Measurements from ENCODE around the gene TGFBR1.

The TGFBR1 gene

DNA sequence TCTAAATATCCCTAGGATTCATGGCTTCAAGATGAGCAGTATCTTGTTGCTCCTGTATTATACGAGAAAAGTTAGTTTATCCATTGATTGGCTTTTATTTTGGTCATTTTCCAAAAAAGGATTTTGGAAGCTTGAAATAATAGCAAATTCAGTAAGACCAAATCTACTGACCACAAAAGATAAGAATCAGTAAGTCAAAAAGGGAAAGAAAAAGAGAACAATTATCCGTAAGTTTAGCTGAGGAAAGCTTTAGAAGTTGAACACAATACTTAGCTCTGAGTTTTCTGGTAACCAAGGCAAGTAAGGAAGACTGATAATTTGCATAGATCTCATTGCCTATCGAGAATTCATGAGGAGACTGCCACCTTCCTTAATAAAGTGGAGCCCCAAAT is 9.1 kb downstream of the TGFBR1 start:
- Mint-ChIP-seq H3K9me3 (no peaks in the 10 kb centered on the region), H3K27ac (peak overlapping the region in 2 of 3 experiments; percentile 5 to 7), H3K4me1 (peaks cover 57% of the 10 kb centered on the region), H3K27me3 (ENCODE audit: low read depth) (no peaks in the 10 kb centered on the region), H3K4me3 (no peak overlapping the region), H3K36me3 (ENCODE audit: low read depth) (no peaks in the 10 kb centered on the region)
- TF ChIP-seq, protein P1, sequence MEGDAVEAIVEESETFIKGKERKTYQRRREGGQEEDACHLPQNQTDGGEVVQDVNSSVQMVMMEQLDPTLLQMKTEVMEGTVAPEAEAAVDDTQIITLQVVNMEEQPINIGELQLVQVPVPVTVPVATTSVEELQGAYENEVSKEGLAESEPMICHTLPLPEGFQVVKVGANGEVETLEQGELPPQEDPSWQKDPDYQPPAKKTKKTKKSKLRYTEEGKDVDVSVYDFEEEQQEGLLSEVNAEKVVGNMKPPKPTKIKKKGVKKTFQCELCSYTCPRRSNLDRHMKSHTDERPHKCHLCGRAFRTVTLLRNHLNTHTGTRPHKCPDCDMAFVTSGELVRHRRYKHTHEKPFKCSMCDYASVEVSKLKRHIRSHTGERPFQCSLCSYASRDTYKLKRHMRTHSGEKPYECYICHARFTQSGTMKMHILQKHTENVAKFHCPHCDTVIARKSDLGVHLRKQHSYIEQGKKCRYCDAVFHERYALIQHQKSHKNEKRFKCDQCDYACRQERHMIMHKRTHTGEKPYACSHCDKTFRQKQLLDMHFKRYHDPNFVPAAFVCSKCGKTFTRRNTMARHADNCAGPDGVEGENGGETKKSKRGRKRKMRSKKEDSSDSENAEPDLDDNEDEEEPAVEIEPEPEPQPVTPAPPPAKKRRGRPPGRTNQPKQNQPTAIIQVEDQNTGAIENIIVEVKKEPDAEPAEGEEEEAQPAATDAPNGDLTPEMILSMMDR (IDR thresholded peaks at IDR 0.05; ENCODE audit: unreplicated experiment in 3 of 3) = no peak

- Mint-ChIP-seq H3K27me3 (ENCODE audit: low read depth) (no peaks in the 10 kb centered on the region), H3K27ac (peak overlapping the region in 1 of 3 experiments; percentile 25), H3K9me3 (no peaks in the 10 kb centered on the region), H3K4me3 (no peak overlapping the region), H3K36me3 (ENCODE audit: low read depth) (no peaks in the 10 kb centered on the region), H3K4me1 (peaks cover 53% of the 10 kb centered on the region)
- TF ChIP-seq, protein P1 (IDR thresholded peaks at IDR 0.05; ENCODE audit: unreplicated experiment in 3 of 3) = no peak
These were observed 10.1 kb downstream of the TGFBR1 start for GRCh38 chr9:99114846-99115500.

DNA sequence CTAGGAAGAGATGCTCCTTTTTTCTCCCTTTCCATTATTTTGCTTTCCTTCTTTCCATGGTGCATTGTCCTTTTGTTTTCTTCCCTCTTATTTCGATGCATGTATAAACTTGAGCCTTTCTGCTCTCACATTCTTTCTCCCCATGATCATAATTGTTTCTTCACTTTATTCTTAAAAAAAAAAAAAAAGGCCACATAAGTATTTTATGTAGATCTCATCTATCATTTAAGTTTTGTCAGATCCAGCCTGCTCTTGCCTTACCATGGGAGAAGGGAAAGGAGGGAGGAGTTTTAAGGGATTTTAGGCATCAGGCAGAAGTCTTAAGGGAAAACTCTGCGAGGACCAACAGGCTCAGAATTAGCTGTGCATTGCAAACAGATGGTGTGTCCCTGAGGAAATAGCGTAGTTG is 11.1 kb downstream of the TGFBR1 start:
- TF ChIP-seq, protein P1 (IDR thresholded peaks at IDR 0.05; ENCODE audit: unreplicated experiment in 3 of 3) = no peak

GRCh38 chr9:99118782-99119466 is 14.0 kb downstream of the TGFBR1 start:
- no peaks in the 10 kb centered on the region for H3K36me3 Mint-ChIP-seq (ENCODE audit: low read depth)
- TF ChIP-seq, protein P1 (IDR thresholded peaks at IDR 0.05; ENCODE audit: unreplicated experiment in 3 of 3) = no peak
- H3K27me3 Mint-ChIP-seq (ENCODE audit: low read depth) = no peaks in the 10 kb centered on the region
- H3K9me3 Mint-ChIP-seq = no peaks in the 10 kb centered on the region
- no peak overlapping the region for H3K4me3 Mint-ChIP-seq
- H3K27ac Mint-ChIP-seq = no peak overlapping the region
- peaks cover 44% of the 10 kb centered on the region for H3K4me1 Mint-ChIP-seq

More for the DNA sequence above, 11.1 kb downstream of the TGFBR1 start:
- peaks cover 63% of the 10 kb centered on the region for H3K4me1 Mint-ChIP-seq
- no peaks in the 10 kb centered on the region for H3K36me3 Mint-ChIP-seq (ENCODE audit: low read depth)
- H3K9me3 Mint-ChIP-seq = no peaks in the 10 kb centered on the region
- no peak overlapping the region for H3K4me3 Mint-ChIP-seq
- no peaks in the 10 kb centered on the region for H3K27me3 Mint-ChIP-seq (ENCODE audit: low read depth)
- H3K27ac Mint-ChIP-seq = peak overlapping the region in 1 of 3 experiments; percentile 11

GRCh38 chr9:99119976-99120655 is 15.2 kb downstream of the TGFBR1 start:
- Mint-ChIP-seq H3K4me3 (no peak overlapping the region), H3K27ac (no peak overlapping the region), H3K4me1 (peaks cover 40% of the 10 kb centered on the region), H3K36me3 (ENCODE audit: low read depth) (no peaks in the 10 kb centered on the region), H3K27me3 (ENCODE audit: low read depth) (no peaks in the 10 kb centered on the region), H3K9me3 (no peaks in the 10 kb centered on the region)
- TF ChIP-seq, protein P1 (IDR thresholded peaks at IDR 0.05; ENCODE audit: unreplicated experiment in 3 of 3) = no peak
